PFSK-1 (cell line): Measurements from ENCODE around the gene KCNMB2.

ENCODE experiments used
- FOXP2 ChIP-seq: optimal IDR thresholded peaks from 2 replicates; pipeline ENCODE3; 2011; ENCODE audit warnings: borderline replicate concordance, control low read depth, inconsistent platforms; ENCODE audit not compliant: insufficient read depth; ENCODE audit errors: extremely low read length, extremely low read depth
- POLR2AphosphoS5 ChIP-seq: IDR thresholded peaks from 2 replicates; pipeline ENCODE4 v1.6.1; 2012; ENCODE audit warnings: low read depth, mild to moderate bottlenecking, control low read depth, low read length, moderate library complexity
- REST ChIP-seq, 2 experiments: IDR thresholded peaks; 2 replicates each; pipeline versions ENCODE4 v1.6.1 to v1.8.0; 2011 to 2012; ENCODE audit warnings: low read depth in 2 of 2, low read length in 2 of 2, control low read depth in 1 of 2, inconsistent platforms in 1 of 2, mild to moderate bottlenecking in 1 of 2, moderate library complexity in 1 of 2; ENCODE audit not compliant: insufficient read depth in 1 of 2
- SIN3A ChIP-seq: IDR thresholded peaks from 2 replicates; pipeline ENCODE4 v1.6.1; 2012; ENCODE audit warnings: mild to moderate bottlenecking, low read length, moderate library complexity, borderline replicate concordance; ENCODE audit not compliant: insufficient read depth
- TAF1 ChIP-seq: IDR thresholded peaks from 2 replicates; pipeline ENCODE4 v1.6.1; 2012; ENCODE audit warnings: low read length, control low read depth, borderline replicate concordance; ENCODE audit not compliant: insufficient read depth

Gene KCNMB2

GRCh38 chr3:178603735-178604134, 67.5 kb downstream of the KCNMB2 start:
- TF ChIP-seq FOXP2: no peak
- TF ChIP-seq TAF1: no peak
- no peak for TF ChIP-seq REST (IDR thresholded peaks at IDR 0.05; ENCODE audit: insufficient read depth in 1 of 2, low read depth in 2 of 2, low read length in 2 of 2)
- TF ChIP-seq POLR2AphosphoS5: no peak
- no peak for TF ChIP-seq SIN3A

DNA sequence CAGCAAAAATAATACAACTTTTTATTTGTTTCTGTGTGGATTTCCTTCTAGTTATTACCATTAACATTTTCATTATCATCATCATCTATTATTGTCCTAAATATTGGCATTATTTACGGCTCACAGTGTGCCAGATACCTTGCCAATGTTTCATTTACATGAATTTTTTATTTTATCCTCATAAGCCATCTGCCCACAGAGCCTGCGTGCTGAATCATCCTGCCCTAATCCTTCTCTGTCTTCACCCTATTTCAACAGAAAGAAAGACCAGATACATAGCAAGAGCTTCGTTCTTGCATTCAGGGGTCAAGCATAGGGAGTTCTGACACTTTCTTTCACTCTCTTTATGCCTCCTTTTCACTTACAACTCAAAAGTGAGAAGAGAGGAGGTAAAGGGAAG, 82.0 kb downstream of the KCNMB2 start:
- no peak for TF ChIP-seq REST (IDR thresholded peaks at IDR 0.05; ENCODE audit: insufficient read depth in 1 of 2, low read depth in 2 of 2, low read length in 2 of 2)
- no peak for TF ChIP-seq POLR2AphosphoS5
- TF ChIP-seq SIN3A: no peak
- TF ChIP-seq TAF1: no peak
- TF ChIP-seq FOXP2: no peak

DNA sequence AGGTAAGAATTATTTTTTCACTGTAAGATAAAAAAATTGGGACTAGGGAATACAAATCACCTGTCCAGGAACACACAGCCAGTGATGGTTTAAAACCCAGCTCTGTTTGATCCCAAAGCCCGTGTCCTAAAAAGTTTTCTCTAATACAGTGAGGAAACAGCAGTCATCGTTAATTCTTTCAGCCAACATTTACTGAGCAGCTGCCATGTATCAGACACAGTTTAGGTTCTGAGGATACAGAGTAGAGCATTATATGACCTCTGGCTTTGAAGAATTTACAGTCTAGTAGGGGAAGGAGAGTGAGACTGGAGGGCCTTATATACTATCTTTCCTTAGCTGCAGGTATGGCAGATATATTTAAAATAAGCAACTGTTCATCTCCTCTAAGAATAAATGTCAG, 82.7 kb downstream of the KCNMB2 start:
- no peak for TF ChIP-seq POLR2AphosphoS5
- TF ChIP-seq TAF1: no peak
- no peak for TF ChIP-seq REST (IDR thresholded peaks at IDR 0.05; ENCODE audit: insufficient read depth in 1 of 2, low read depth in 2 of 2, low read length in 2 of 2)
- TF ChIP-seq SIN3A: no peak
- TF ChIP-seq FOXP2: no peak

DNA sequence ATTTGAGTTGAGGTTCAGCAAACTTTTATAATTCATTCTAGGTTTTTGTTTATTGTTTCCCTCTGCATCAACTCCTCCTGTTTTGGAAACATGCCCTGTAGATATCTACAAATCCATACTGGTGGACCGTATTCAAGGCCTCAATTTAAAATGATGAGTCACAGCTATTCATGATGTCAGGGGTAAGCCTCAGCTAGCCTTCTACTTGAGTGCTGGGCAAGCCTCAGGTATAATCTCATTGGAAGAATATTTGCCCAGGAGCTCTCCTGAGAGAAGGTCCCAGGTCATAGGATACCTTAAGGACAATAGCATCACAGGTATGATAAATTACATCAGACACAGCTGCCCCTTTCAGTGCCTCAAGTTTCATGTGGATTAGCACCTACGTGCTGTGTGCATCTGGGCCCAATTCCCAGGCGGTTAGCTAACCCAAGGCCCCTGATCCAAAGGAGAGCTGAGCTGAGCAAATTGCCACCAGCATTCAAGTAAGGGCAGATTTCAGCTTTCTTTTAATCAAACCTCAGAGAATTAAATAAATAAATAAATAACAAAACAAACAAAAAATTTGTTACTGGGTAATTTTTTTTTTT, 87.5 kb downstream of the KCNMB2 start:
- TF ChIP-seq POLR2AphosphoS5 (no peak), REST (IDR thresholded peaks at IDR 0.05; ENCODE audit: insufficient read depth in 1 of 2, low read depth in 2 of 2, low read length in 2 of 2) (no peak), FOXP2 (no peak), TAF1 (no peak), SIN3A (no peak)
